Choroid plexus epithelial cell (primary cell): Measurements from ENCODE around the gene ALG14.
"Not testable (repeated sequence)": the region's sequence is repeated elsewhere in the genome, so short reads cannot be mapped to it uniquely, and the experiment has no call there.

Experiments used
- DNase-seq: peaks from one replicate; pipeline ENCODE4 v3.0.0-alpha.2; 2010; ENCODE audit warnings: low read depth
- H3K4me3 ChIP-seq: 2 replicates; pipeline ENCODE4 v1.5.1; 2011; ENCODE audit warnings: low read depth, mild to moderate bottlenecking, control low read depth, low read length, moderate library complexity
- TF ChIP-seq, protein P1 (sequence below): conservative IDR thresholded peaks from 2 replicates; pipeline ENCODE4 v1.5.1; 2011; ENCODE audit warnings: low read depth, mild to moderate bottlenecking, control low read depth, inconsistent platforms, low read length, moderate library complexity

ALG14 gene

DNA sequence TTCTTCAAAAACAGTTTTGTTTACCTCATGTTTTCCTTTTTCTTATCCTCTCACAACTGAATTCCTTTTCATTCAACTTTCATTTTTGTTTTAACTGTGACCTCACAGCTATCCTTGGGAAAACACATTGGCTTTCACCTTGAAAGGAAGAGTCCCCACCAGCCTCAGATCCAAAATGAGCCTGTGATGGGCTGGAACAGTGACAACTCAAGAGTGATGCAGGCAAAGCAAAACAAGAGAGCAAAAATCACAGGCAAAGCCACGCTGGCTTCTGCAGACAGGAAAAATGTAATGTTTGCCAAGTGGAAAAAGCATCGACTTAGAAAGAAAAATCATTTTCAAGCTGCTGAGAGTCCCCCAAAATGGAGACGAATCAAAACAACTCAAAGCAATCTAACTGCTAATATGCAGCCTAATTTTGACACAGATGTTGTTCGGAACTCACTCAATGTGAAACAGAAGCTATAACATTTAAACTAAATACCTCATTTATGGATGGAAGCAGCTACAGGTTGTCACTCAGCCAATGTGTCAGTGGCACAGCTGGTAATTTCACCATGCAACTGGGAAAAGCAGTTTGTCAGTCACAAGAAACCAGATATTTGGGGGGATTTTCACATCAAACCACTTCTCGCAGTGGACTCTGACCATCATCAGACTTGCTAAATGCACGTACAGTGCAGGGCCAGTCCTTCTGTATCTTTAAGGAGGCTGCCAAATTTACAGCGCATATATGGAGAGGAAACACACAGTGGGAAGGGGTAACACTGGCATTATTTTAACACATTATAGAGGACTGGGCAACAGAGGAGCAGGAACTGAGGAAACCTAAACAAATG lies 50.7 kb downstream of the ALG14 start:
- peak; percentile 44 for DNase-seq
- H3K4me3 ChIP-seq, result peak overlapping the region; percentile 12
- TF ChIP-seq, protein P1, sequence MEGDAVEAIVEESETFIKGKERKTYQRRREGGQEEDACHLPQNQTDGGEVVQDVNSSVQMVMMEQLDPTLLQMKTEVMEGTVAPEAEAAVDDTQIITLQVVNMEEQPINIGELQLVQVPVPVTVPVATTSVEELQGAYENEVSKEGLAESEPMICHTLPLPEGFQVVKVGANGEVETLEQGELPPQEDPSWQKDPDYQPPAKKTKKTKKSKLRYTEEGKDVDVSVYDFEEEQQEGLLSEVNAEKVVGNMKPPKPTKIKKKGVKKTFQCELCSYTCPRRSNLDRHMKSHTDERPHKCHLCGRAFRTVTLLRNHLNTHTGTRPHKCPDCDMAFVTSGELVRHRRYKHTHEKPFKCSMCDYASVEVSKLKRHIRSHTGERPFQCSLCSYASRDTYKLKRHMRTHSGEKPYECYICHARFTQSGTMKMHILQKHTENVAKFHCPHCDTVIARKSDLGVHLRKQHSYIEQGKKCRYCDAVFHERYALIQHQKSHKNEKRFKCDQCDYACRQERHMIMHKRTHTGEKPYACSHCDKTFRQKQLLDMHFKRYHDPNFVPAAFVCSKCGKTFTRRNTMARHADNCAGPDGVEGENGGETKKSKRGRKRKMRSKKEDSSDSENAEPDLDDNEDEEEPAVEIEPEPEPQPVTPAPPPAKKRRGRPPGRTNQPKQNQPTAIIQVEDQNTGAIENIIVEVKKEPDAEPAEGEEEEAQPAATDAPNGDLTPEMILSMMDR, result no peak

DNA sequence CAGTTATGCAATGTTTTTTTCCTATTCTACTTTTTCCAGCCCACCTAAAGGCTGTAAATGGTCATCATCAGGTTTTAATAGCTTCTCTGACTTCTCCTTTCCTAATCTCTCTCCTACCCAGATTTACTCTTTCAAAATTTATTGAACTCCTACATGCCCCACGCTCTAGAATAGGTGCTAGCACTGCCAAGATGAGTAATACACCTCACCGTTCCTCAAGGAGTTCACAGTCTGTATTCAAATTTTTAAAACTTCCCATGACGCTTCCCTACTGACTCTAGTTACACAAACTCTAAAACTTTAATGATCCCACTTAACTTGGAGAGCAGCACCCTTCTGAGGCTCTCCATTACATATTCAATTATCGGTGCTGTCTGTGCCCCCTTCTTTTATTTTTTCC lies 51.6 kb downstream of the ALG14 start:
- DNase-seq, result no peak
- no peak overlapping the region for H3K4me3 ChIP-seq
- TF ChIP-seq, protein P1, result no peak

DNA sequence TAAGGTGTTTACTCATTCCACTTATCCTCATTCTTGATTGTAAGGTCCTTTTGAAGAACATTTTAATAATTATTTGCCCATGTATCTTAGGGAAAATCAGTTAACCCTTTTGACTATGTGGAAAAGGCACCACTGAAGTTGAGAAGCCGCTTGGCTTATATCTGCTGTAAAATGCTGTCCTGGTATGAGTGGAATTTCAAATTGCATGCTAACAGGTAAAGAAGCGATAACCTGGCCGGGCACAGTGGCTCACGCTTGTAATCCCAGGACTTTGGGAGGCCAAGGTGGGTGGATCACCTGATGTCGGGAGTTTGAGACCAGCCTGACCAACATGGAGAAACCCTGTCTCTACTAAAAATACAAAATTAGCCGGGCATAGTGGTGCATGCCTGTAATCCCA lies 53.3 kb downstream of the ALG14 start:
- not testable (repeated sequence) for H3K4me3 ChIP-seq, DNase-seq

DNA sequence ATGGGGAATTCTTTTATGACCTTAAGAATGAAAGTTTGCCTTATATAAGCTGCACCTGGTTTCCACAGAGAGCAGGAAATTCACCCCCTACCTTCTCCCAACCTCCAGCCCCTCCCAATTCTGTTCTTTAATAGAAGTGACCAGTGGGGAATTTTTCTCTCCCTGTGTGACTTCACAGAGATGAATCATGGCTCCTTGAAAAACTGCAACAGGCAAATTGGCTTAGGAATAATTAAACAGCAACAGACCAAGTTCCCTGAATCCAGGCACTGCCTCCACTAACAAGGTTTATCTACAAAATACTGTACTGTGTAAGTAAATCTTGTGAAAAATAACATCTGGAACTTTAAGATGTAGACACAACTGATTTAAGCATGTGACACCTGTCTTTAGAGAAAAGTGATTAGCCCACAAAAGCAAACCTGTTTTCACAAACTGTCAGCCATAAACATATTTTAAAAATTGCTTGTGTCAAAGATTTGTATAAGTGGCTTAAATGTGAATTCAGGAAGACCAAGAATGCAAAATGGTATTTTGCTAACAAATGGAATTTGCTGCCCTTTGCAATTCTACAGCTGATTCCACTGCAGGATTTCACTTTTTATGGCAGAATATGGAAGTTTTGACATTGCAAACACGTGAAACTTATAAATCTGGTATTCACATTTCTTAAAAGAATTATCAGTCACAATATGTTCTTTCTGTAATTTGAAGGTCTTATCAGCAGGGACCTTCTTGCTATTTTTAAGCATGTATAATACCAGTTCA lies 54.0 kb downstream of the ALG14 start:
- DNase-seq, result peak; percentile 38
- TF ChIP-seq, protein P1, result no peak
- H3K4me3 ChIP-seq, result no peak overlapping the region

DNA sequence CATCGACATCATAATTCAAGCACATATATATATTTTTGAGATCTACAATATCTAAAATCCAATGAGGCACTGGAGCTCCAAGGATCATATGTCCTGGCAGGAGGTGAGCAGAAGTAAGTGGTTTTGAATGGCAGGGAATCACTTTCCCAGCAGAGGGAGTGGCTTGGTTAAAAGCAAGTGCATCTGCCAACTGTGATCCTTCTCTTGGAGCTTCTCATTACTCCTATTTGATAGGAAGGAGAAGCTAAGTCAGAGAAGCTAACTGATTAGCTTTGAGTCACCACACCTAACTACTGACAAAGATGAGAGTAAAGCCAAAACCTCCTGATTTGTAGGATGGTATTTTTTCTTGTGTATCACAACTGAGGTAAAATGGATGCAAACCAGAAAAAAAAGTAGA lies 55.0 kb downstream of the ALG14 start:
- TF ChIP-seq, protein P1, result no peak
- H3K4me3 ChIP-seq, result no peak overlapping the region
- DNase-seq, result no peak

DNA sequence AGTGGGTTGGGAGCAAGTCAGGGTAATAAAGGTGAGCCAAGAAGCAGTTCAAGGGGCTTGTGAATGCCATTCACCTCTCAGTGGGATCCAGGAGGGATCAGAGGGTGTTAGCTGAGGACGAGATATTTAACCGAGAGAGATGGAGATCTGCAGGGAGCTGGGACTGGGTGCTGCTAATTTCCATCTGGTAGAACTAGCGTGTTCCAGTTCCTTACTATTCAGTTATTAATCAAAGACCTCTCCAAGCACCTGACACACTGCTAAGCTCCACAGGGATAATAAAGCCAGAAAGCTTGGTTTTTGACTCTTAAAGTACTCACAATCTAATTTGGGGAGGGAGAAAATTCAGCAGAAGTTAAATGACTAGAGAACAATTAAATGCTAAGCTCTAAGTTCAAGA lies 57.7 kb downstream of the ALG14 start:
- TF ChIP-seq, protein P1, result no peak
- no peak for DNase-seq
- H3K4me3 ChIP-seq, result no peak overlapping the region

DNA sequence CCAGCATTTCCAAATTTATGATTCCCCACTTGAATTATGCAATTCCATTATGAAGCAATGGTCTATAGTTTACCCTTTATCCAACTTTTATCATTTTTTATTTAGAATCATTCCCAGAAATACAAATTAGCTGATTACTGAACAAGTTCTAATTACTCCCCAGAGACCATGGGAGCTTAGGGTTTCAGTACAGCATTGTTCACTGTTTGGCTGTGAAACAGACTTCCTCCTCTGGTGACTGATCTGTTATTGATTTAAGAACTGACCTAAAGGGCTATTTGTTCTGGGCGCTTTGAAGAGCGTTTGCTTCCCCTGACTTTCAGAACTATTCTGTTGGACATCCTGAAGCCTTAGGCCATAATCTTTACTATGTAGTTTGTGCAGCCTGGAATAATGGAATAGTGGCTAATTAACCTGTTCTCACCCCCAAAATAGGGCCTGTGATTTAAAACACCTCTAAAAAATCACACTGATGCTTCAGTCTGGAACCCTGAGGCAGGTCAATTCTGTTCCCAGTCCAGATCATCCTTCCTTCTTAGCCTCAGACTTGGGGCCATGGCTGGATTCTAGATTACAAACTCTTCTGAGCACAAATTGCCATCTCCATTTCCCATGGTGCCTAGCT lies 58.7 kb downstream of the ALG14 start:
- no peak overlapping the region for H3K4me3 ChIP-seq
- DNase-seq, result no peak
- TF ChIP-seq, protein P1, result no peak
